Progenitor cell of endocrine pancreas (in vitro differentiated cells): ENCODE measurements around the gene DCAF17. TPM values are rescaled to one million over a fixed set of nuclear protein-coding genes. Genes with fewer than 3 reads are reported as not detected.

ENCODE experiments used
- DNase-seq: peaks from one replicate; pipeline ENCODE4 v3.0.0; 2021; ENCODE audit warnings: low spot score; ENCODE audit not compliant: unreplicated experiment
- H3K27ac Mint-ChIP-seq: 2 replicates; pipeline ENCODE4 v1.8.0; 2021; ENCODE audit warnings: mild to moderate bottlenecking, moderate library complexity, mixed read lengths
- H3K27me3 Mint-ChIP-seq: 2 replicates; pipeline ENCODE4 v1.8.0; 2021; ENCODE audit warnings: mixed read lengths
- H3K36me3 Mint-ChIP-seq: 2 replicates; pipeline ENCODE4 v1.8.0; 2022; ENCODE audit warnings: mixed read lengths; ENCODE audit not compliant: insufficient read depth
- H3K4me1 Mint-ChIP-seq: 2 replicates; pipeline ENCODE4 v1.8.0; 2021; ENCODE audit warnings: low read depth, mixed read lengths
- H3K4me3 Mint-ChIP-seq: 2 replicates; pipeline ENCODE4 v1.8.0; 2021; ENCODE audit warnings: low read depth, mild to moderate bottlenecking, moderate library complexity, mixed read lengths
- H3K9me3 Mint-ChIP-seq: 2 replicates; pipeline ENCODE4 v1.8.0; 2021; ENCODE audit warnings: low read depth, mixed read lengths
- long read RNA-seq: library from polyadenylated mRNA; unstranded; transcript quantifications from one replicate; pipeline ENCODE4 v2.0.0, GENCODE V29; 2020
- total RNA-seq: library from RNA; stranded (reverse); gene quantifications from 2 replicates; pipeline ENCODE4 v1.2.1, GENCODE V29; 2021
- TF ChIP-seq, protein P1 (sequence below): fragments of 200-600 bp; sonication (generic); IDR thresholded peaks from one replicate; pipeline ENCODE4 v1.5.0; 2021; ENCODE audit warnings: antibody characterized with exemption, mild to moderate bottlenecking; ENCODE audit not compliant: unreplicated experiment

Gene DCAF17, protein sequence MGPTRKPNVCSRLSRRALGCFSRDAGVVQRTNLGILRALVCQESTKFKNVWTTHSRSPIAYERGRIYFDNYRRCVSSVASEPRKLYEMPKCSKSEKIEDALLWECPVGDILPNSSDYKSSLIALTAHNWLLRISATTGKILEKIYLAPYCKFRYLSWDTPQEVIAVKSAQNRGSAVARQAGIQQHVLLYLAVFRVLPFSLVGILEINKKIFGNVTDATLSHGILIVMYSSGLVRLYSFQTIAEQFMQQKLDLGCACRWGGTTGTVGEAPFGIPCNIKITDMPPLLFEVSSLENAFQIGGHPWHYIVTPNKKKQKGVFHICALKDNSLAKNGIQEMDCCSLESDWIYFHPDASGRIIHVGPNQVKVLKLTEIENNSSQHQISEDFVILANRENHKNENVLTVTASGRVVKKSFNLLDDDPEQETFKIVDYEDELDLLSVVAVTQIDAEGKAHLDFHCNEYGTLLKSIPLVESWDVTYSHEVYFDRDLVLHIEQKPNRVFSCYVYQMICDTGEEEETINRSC
- 25.8 and 26.0 TPM in 2 replicates for total RNA-seq
- long read RNA-seq, full-length matches to known transcripts: 2 of 11 reads
- long read RNA-seq, partial matches to known transcripts: 0 of 11 reads
- long read RNA-seq, other reads (novel, unspliced or antisense): 9 of 11 reads

DNA sequence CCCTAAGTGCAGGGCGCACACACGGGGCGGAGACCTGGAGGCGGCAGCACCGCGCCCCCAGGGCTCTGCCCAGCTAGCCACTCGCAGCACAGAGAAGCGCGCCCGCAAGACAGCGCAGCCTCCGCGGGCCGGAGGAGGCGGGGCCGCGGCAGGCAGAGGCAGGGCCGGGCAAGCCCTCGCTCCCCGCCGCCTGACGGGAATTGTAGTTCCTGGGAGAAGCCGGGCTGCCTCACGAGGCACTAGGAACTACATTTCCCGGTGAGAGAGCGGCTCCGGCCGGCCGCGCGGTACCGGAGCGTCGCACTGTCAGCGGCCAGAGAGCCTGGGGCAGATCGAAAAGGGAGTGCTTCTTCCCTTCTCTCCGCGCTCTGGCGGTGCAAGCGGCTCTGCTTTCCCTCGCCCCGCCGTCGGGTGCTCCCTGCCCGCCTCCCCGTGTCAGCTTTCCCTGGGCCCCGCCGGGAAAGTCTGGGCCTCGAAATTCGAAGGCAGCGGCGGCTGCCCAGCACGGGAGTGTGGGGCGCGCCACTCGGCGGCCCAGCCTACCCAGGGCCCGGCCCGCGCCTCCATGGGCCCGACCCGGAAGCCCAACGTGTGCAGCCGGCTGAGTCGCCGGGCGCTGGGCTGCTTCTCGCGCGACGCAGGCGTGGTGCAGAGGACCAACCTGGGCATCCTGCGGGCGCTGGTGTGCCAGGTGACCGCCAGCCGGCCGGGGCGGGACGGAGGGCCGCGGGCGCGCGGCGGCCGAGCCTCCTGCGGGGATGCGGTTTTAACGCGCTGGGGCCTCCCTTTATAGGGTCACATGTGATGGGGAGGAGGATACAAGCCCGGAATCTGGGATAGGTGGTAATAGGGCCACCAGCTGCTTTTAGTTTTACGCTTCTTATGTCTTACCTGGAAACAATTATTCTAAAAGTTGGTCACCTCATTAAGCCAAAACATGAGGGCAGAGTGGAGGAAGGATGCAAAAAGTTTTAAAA lies at the start of gene DCAF17:
Gene DCAF17 (plus strand): TSS at position 214 of the 977 bp plus-strand sequence. CDS start 352 bp downstream, at position 566.
- H3K27me3 Mint-ChIP-seq: no peaks in the 10 kb centered on the region

DNA sequence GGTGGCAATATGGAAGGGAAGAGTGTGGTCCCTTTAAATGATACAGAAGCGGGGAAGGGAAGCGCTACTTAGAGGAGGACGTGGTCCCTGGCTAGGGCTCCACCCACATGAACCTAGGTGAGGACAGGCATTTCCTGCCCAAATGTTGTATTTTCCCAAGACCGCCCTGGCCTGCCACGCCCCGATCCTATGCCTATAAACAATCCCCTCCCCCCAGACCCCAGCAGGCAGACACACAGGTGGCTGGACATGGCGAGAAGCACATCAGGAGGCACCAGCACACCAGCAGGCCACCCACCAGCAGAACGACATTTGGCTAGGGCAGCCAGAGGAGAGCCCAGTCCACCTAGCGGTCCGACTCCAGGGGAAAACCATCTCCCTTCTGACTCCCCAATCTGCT lies 47.4 kb upstream of the DCAF17 start:
- TF ChIP-seq, protein P1, sequence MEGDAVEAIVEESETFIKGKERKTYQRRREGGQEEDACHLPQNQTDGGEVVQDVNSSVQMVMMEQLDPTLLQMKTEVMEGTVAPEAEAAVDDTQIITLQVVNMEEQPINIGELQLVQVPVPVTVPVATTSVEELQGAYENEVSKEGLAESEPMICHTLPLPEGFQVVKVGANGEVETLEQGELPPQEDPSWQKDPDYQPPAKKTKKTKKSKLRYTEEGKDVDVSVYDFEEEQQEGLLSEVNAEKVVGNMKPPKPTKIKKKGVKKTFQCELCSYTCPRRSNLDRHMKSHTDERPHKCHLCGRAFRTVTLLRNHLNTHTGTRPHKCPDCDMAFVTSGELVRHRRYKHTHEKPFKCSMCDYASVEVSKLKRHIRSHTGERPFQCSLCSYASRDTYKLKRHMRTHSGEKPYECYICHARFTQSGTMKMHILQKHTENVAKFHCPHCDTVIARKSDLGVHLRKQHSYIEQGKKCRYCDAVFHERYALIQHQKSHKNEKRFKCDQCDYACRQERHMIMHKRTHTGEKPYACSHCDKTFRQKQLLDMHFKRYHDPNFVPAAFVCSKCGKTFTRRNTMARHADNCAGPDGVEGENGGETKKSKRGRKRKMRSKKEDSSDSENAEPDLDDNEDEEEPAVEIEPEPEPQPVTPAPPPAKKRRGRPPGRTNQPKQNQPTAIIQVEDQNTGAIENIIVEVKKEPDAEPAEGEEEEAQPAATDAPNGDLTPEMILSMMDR: no peak
- Mint-ChIP-seq H3K36me3 (peaks cover 5% of the 10 kb centered on the region), H3K27ac (no peak overlapping the region), H3K9me3 (no peaks in the 10 kb centered on the region), H3K4me1 (peaks cover 1% of the 10 kb centered on the region), H3K4me3 (no peak overlapping the region), H3K27me3 (no peaks in the 10 kb centered on the region)
- no peak for DNase-seq

More for the DNA sequence above, at the start of gene DCAF17:
- peaks cover 13% of the 10 kb centered on the region for H3K36me3 Mint-ChIP-seq
- peak within 1 kb of the TSS; percentile 95 for H3K27ac Mint-ChIP-seq
- H3K4me1 Mint-ChIP-seq: peaks cover 16% of the 10 kb centered on the region
- no peaks in the 10 kb centered on the region for H3K9me3 Mint-ChIP-seq
- TF ChIP-seq, protein P1: no peak
- DNase-seq: peak; percentile 55
- H3K4me3 Mint-ChIP-seq: peak within 1 kb of the TSS; percentile 79

DNA sequence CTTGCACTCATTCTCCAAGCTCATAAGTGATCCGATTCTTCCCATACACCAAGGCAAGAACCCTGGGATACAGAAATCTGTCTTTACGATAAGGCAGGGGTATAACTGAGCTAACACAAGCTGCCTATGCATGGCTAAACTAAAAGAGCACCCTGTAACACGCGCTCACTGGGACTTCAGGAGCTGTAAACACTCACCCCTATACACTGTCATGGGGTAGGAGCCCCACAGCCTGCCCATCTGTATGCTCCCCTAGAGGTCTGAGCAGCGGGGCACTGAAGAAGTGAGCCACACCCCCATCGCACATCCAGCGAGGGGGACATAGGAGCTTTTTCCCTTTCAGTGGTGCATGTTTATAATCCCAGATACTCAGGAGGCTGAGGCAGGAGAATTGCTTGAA lies 47.0 kb upstream of the DCAF17 start:
- Mint-ChIP-seq H3K27me3 (no peaks in the 10 kb centered on the region), H3K27ac (no peak overlapping the region), H3K9me3 (no peaks in the 10 kb centered on the region), H3K4me1 (peaks cover 1% of the 10 kb centered on the region), H3K4me3 (no peak overlapping the region), H3K36me3 (peaks cover 4% of the 10 kb centered on the region)
- TF ChIP-seq, protein P1: no peak
- DNase-seq: no peak

DNA sequence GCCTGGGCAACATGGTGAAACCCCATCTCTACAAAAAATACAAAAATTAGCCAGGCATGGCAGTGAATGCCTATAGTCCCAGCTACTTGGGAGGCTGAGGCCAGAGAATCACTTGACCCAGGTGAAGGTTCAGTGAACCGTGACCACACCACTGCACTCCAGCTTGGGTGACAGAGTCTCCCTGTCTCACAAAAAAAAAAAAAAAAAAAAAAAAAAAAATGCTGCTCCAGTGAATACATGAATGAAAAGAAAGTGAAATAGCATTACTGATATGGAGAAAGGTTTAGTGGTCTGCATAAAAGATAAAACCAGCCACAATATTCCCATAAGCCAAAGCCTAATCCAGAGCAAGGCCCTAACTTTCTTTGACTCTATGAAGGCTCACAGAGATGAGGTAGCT lies 44.7 kb upstream of the DCAF17 start:
- H3K4me3 Mint-ChIP-seq: no peak overlapping the region
- H3K27me3 Mint-ChIP-seq: no peaks in the 10 kb centered on the region
- no peak for DNase-seq
- TF ChIP-seq, protein P1: no peak
- H3K4me1 Mint-ChIP-seq: peaks cover 1% of the 10 kb centered on the region
- H3K9me3 Mint-ChIP-seq: no peaks in the 10 kb centered on the region
- H3K36me3 Mint-ChIP-seq: no peaks in the 10 kb centered on the region
- H3K27ac Mint-ChIP-seq: no peak overlapping the region

DNA sequence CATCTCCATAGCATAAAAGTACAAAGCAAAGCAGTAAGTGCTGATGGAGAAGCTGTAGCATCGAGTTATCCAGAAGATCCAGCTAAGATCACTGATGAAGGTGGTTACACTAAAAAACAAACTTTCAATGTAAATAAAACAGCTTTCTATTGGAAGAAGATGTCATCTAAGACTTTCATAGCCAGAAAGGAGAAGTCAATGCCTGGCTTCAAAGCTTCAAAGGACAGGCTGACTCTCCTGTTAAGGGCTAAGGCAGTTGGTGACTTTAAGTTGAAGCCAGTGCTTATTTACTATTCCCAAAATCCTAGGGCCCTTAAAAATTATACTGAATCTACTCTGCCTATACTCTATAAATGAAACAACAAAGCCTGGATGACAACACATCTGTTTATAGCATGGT lies 44.2 kb upstream of the DCAF17 start:
- peaks cover 1% of the 10 kb centered on the region for H3K4me1 Mint-ChIP-seq
- DNase-seq: no peak
- H3K4me3 Mint-ChIP-seq: no peak overlapping the region
- H3K9me3 Mint-ChIP-seq: no peaks in the 10 kb centered on the region
- H3K27me3 Mint-ChIP-seq: no peaks in the 10 kb centered on the region
- TF ChIP-seq, protein P1: no peak
- H3K27ac Mint-ChIP-seq: no peak overlapping the region
- H3K36me3 Mint-ChIP-seq: no peaks in the 10 kb centered on the region
